GM12891 (cell line): ENCODE results near the gene EID1.

Source experiments
- DNase-seq: peaks from one replicate; pipeline ENCODE4 v3.0.0; 2011; ENCODE audit warnings: low spot score; ENCODE audit not compliant: insufficient read length
- FAIRE-seq: peaks from 2 replicates; lab custom pipeline; 2011; peaks lifted over from hg19 to GRCh38; lab: Jason Lieb, UNC
- PAX5 ChIP-seq: IDR thresholded peaks from 2 replicates; pipeline ENCODE4 v1.6.1; 2011; ENCODE audit warnings: low read length, moderate library complexity, mild to moderate bottlenecking; ENCODE audit not compliant: insufficient read depth, severe bottlenecking
- POLR2A ChIP-seq: IDR thresholded peaks from 2 replicates; pipeline ENCODE4 v1.6.1; 2011; ENCODE audit warnings: low read depth, low read length, control low read depth
- POLR2AphosphoS5 ChIP-seq: IDR thresholded peaks from 2 replicates; pipeline ENCODE4 v1.6.1; 2011; ENCODE audit warnings: low read depth, low read length, control low read depth
- POU2F2 ChIP-seq: IDR thresholded peaks from 2 replicates; pipeline ENCODE4 v1.6.1; 2011; ENCODE audit warnings: low read depth, mild to moderate bottlenecking, control low read depth, low read length, moderate library complexity
- SPI1 ChIP-seq: IDR thresholded peaks from 2 replicates; pipeline ENCODE4 v1.6.1; 2011; ENCODE audit warnings: low read depth, low read length, control low read depth
- TAF1 ChIP-seq: IDR thresholded peaks from 2 replicates; pipeline ENCODE4 v1.6.1; 2011; ENCODE audit warnings: low read depth, low read length, control low read depth

EID1 gene

GRCh38 chr15:48889925-48890324 is 12.0 kb downstream of the EID1 start:
- no peak for FAIRE-seq

DNA sequence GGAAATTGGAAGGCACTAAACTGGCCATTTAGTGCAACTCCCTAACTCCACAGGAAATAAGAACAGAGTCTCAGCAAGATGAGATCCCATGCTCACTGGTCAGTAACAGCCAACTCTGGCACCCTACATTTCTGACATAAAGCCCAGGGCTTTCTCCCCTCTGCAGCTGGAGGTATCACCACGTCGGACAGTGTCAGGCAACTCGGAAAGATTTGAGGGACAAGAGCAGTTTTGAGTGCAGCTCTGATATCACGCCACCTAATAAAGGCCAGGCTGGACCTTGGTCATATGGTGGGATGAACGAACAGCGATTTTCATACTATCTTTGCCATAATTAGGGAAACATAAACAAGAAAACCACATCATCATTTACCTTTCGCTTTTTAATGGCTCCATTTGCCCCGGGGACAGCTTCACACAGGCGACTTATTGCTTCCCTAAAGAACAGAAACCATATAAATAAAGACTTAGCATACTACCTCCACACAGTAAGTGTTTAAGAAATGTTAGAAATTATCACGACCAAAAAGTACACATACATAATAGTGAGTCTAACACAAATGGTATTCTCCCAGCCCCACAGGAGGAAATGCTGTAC is 12.5 kb downstream of the EID1 start:
- no peak for TF ChIP-seq TAF1
- TF ChIP-seq POLR2AphosphoS5 = no peak
- no peak for TF ChIP-seq POU2F2
- FAIRE-seq (no peak), DNase-seq (no peak)

More at GRCh38 chr15:48889925-48890324, 12.0 kb downstream of the EID1 start:
- TF ChIP-seq POLR2AphosphoS5 (no peak), TAF1 (no peak), POLR2A (no peak), SPI1 (no peak), PAX5 (no peak), POU2F2 (no peak)
- no peak for DNase-seq

- no peak for FAIRE-seq
Observed at GRCh38 chr15:48891232-48891765, 13.4 kb downstream of the EID1 start.

GRCh38 chr15:48893311-48893710 is 15.4 kb downstream of the EID1 start:
- DNase-seq (no peak), FAIRE-seq (no peak)
- no peak for TF ChIP-seq PAX5
- no peak for TF ChIP-seq POU2F2
- TF ChIP-seq SPI1 = no peak
- no peak for TF ChIP-seq POLR2AphosphoS5
- TF ChIP-seq TAF1 = no peak
- no peak for TF ChIP-seq POLR2A

More at GRCh38 chr15:48891232-48891765, 13.4 kb downstream of the EID1 start:
- TF ChIP-seq TAF1 (no peak), POU2F2 (no peak), PAX5 (no peak), POLR2A (no peak), SPI1 (no peak), POLR2AphosphoS5 (no peak)
- DNase-seq = no peak

DNA sequence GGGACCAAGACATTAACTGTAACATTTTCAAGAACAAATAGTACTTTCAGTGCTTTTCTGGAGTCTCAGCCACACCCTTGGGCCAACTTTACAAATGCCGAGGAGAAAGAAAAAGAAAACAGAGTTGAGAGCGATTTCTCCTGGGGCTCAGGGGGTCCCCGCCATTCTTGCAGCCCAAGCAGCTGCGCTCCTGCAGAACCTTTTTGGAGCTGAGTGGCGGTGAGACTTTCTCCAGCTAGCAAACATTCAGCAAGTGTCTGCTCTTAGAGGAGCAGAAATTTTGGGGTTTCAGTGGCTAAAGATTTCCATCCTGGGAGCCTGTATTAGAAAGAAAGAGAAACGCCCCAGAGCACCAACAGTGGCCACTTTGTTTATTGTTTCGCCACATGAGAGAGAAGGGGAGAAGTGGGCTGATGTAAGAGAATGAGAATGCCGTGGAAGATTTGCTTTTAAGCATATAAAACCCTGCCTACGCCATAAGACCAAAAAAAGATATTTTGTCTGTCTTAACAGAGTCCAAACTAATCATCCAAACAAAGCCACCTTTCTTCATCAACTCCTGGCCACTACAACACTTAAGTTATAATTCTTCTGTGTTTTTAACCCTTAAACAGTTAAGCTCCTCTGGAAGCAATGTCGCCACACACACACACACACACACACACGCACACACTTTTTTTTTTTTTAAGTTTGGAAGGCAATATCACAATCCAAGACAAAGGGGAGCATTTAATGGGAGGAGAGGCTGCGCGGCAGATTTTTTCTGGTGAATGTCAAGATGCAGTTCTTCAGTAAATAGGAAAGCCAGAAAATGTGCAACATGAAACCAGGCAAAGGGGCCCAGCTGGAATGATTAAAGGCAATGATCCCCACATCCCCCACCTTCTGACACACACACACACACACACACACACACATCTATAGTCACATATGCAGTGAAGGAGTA is 19.2 kb downstream of the EID1 start:
- FAIRE-seq (no peak), DNase-seq (no peak)

GRCh38 chr15:48898032-48898431 is 20.1 kb downstream of the EID1 start:
- FAIRE-seq (no peak), DNase-seq (no peak)
- TF ChIP-seq POLR2A (no peak), PAX5 (no peak), POLR2AphosphoS5 (no peak), TAF1 (no peak), SPI1 (no peak), POU2F2 (no peak)

More for the DNA sequence above, 19.2 kb downstream of the EID1 start:
- TF ChIP-seq POLR2AphosphoS5 = no peak
- TF ChIP-seq POLR2A = no peak

DNA sequence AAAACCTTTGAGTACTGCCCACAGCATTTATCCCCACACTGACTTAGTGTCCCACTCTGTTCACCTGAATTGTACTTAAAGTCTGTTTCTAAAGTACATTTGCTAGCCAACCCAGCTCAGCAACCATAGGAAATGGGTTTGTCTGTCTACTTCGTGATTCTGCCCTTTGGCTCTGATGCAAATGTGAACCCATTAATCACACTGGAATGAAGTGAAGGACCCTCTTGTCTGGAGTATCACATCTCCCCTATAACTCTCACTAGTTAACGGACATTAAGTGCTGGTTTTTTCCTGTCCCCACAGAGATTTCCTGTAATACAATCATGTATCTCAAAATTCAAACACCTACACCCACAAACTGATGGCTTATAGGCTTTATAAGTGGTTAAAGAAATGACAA is 20.5 kb downstream of the EID1 start:
- no peak for TF ChIP-seq SPI1
- no peak for TF ChIP-seq PAX5
- no peak for TF ChIP-seq POLR2A
- TF ChIP-seq POU2F2 = no peak
- TF ChIP-seq POLR2AphosphoS5 = no peak
- no peak for TF ChIP-seq TAF1
- no peak for DNase-seq
- no peak for FAIRE-seq

DNA sequence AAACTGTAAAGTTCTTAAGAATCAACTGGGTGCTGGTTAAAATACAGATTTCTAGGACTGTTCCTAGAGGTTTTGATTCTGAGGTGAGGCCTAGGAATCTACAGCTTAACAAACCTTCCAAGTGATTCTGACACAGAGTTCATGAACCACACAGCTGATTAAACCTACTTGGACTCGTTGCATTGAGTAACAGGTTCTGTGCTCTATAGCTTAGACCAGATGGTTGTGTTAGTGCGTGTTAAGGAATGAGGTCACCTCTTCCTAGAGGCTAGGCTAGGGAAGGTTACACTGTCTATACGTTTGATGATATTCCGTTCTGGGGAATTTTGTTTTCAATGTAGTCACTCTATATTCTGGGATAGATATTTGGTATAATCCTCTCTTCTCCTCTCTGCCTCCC is 21.9 kb downstream of the EID1 start:
- DNase-seq (no peak), FAIRE-seq (no peak)
- no peak for TF ChIP-seq TAF1
- TF ChIP-seq PAX5 = no peak
- no peak for TF ChIP-seq SPI1
- no peak for TF ChIP-seq POU2F2
- no peak for TF ChIP-seq POLR2A
- no peak for TF ChIP-seq POLR2AphosphoS5

GRCh38 chr15:48904758-48905157 is 26.8 kb downstream of the EID1 start:
- FAIRE-seq = no peak
- TF ChIP-seq POU2F2 = no peak
- no peak for TF ChIP-seq TAF1
- no peak for TF ChIP-seq POLR2A
- TF ChIP-seq POLR2AphosphoS5 = no peak
- TF ChIP-seq PAX5 = no peak
- TF ChIP-seq SPI1 = no peak
- no peak for DNase-seq

DNA sequence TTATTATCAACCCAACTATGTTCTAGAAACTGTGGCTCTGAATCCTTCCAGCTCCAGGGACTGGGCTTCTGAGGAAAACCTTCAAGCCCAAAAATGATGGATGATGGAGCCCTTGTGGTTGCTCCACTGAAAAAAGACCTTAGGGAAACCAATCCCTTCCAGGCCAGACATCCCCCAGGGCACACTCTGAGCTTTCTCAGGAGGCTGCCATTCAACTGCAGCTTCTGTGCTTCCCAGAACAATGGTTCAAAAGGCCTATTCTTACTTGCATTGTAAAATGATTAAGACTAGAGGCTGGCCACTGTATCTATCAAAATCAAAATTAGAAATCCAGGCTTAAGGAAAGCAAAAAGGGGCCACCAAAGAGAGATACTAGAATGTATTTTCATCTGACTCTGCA is 27.3 kb downstream of the EID1 start:
- FAIRE-seq (no peak), DNase-seq (no peak)
- TF ChIP-seq POLR2AphosphoS5 (no peak), POU2F2 (no peak), PAX5 (no peak), POLR2A (no peak), SPI1 (no peak), TAF1 (no peak)
